Measurements from ENCODE around the gene TSPYL6.

DNA sequence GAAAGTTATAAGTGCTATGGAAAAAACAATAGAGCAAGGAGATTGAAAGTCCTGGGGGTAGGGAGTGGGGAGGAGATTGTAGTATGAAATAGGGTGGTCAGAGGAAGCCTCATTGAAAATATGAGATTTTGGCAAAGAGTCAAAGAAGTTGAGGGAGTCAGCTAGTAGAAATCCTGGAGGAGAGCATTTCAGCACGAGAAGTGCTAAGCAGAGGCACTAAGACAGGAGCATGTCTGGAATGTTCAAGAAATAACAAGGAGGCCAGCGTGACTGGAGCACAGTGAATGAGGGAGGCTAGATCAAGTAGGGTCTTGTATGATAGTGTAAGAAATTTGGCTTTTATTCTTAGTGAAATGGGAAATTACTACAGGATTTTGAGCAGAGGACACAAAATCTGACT, 2.1 kb upstream of the TSPYL6 start:
- TF ChIP-seq EZH2 (IDR thresholded peaks at IDR 0.05) (no peak), POLR2AphosphoS5 (IDR thresholded peaks at IDR 0.05; ENCODE audit: borderline replicate concordance, low read depth, low read length) (no peak)

Measured in SK-N-MC (cell line).